MV-4-11 (cell line): ENCODE data around the gene FAM234B.
"Not testable (repeated sequence)": the region's sequence is repeated elsewhere in the genome, so short reads cannot be mapped to it uniquely, and the experiment has no call there.

Source experiments
- DNase-seq: peaks from one replicate; lab custom pipeline; 2025; lab: John Stamatoyannopoulos, UW

The FAM234B gene

DNA sequence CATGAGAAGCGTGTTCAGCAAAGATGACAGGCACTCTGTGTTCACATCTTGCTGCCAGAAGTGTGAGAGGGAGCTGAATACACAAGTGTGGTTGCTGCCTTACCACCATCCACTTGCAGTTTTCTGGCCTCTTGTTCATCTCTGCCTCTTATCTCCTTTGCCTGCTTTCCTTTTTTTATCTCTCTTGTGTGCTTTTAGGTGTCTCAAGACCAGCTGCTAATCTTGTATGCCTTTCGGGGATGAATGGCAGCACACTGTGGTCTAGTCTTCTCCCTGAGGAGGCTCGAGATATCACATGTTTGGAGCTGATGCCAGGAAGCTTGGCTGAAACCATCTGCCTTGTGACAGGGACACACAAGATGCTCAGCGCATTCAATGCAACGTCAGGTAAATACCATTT is 17.2 kb downstream of the FAM234B start:
- DNase-seq: no peak

DNA sequence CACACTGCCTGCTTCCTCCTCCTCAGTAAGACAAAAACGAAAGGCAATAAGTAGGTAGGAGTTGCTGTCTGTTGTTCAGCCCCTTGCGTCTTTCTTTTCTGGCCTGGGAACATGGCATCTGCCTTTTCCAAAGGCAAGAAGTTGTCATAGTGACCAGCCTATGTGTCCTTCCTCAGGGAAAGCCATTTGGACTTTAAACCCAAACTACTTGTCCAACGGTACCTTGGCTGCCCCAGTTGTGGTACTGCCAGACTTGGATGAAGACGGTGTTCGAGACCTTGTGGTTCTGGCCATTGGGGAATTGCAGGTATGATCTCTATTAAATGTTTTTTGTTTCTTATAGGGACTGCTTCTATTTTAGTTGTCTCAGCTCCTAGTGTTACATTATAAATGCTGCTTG is 18.5 kb downstream of the FAM234B start:
- DNase-seq: no peak

DNA sequence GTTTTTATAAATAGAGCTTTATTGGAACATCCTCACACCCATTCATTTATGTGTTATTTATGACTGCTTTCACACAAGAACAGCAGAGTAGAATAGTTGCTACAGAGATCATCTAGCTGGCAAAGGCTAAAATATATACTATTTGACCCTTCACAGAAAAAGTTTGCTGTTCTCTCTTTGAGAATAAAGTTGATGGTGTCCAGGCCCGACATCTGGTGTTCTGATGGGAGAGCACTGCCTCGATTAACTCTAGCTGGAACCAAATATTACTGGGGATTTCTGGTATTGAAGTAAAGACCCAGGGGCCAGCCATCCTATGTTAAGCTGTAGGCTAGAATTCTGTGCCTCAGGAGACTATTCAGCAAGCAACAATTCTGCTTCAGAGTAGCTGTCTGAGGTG is 21.8 kb downstream of the FAM234B start:
- DNase-seq: no peak

DNA sequence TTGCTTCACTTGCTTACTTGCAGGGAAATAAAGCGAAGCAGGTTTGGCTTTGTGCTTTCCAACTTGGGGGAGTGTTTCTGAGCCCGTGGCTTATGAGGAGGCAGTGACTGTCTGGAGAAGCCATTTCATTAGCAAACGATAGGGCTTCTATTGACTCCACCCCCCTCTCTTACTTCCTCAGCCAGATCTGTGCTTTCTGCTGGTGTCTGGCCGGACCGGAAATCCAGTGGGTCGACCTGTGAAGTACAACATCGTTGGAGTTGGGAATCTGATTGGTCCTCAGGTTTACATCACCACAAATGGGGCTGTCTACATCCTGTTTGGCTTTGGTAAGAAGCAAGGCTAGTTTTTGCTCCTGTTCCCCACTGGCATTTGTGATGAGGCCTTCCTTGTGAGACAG is 22.3 kb downstream of the FAM234B start:
- DNase-seq: no peak

DNA sequence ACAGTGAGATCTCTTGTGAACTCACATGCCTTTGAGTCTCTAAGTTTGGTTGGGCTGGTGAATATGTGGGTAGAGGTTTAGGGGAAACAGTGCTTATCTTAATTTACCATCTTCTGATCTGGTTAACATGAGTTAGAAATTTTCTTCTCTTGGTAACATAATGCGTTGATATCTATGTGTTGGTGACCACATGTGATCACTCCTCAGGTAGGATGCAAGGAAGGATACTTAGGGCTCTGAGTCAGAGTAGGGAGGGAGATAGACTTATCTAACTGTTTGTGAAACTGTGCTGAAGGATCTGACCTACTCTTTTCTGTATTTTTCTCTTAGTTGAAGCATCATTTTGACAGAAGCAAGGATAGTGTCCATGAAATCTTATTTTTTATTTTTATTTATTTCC is 23.1 kb downstream of the FAM234B start:
- DNase-seq: no peak

DNA sequence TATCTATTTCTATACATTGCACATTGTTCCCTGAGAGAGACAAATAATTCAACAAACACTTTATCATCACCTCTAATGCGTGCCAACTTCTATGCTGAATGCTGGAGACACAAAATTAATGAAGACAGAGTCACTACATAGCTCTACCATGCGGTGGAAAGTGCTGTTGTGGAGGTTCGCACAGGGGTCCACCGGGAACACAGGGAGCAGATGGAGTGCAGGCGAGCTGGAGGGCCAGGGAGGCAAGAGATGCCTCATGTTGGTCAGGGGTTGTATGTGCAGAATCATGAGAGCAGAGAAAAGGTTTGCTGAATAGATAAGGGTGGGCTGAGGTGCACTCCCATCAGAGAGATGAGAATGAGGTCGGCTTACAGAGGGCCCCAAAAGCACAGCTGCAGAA is 25.2 kb downstream of the FAM234B start:
- no peak for DNase-seq

DNA sequence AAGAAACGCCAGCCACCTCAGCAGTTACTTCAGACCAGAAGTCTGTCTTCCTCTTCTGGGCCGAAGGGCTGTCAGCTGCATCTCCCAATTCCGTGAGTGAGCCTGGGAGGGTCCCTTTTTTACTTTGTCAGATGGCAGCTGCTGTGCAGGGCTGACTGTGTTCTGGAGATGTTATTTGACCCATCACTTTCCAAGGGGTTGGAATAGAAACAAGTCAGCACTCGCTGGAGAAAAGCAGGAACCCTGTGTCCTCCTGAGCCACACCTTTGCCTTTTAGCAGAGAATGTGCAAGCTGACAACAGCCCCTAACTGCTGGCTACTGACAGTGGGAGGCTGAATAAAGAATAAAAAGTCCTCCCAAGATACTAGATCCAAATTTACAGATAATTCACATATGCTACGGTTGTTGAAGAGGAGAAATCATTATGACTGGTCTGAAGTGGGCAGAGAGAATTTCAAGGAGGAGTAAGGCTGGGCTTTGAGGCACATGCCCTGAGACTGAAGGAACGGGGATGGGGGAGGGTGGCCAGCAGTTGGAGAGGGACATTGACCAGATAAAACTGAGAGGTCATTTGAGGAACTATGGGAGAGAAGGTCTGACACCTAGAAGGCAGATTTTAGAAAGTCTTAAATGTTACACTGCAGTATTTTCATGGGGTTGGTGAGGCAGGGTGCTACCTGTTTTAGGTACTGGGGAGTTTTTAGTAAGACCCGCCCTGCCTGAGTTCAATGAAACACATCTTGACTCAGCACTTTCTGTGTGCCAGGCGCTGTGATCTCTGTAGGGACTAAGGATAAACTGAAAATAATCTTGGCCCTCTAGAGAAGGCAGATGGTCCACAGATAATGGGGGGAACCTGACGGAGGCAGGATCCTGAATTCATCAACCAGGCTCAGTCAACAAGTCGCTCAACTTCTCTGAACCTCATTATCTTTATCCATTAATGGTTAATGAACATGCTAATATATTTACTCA is 27.4 kb downstream of the FAM234B start:
- no peak for DNase-seq

DNA sequence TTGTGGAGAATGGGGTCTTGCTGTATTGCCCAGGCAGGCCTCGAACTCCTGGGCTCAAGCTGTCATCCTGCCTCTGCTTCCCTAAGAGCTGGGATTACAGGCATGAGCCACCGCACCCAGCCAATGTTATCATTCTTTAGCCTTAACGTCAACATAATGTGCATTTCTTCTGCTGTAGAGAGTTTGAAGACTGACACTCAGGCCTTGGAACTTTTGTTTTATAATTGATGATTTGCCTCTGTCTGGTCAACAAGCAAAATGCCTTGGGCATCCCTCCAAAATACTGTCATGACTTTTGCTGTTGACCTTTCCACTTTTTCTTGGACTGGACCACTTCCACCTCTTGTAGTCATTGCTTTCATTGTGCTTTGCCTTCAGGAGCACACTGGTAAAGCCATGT is 29.0 kb downstream of the FAM234B start:
- DNase-seq: no peak

DNA sequence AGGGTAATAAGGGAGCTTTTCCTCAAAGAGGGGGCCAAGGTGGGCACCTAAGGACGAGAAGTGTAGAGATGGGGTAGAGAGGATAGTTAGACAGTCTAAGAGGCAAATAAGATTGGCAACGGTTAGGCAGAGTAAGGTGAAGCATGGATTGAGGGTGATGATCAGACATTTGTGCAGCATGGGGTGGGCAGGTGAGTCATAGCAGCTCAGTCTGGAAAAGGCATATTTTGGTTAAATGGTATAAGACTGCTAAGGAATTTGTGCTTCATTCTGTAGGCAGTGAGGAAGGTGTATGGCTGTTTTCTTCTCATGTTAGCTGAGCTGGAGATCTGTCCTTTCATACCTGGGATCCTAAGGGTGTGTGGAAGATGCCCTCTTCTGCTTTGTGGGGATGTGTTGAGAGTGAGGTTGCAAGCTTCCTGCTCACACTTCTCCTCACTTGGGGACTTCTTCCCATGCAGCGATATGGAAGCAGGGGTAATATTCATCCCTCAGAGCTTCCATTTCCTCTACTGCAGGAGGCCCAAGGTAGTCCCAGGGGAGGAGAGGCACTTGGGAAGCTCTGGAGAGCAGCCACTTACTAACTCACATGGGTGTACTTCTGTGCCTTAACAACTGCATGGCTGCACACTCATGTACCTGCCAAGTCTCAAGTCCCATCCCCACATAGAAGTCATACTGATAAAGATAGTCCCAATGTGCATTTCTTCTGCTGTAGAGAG is 30.4 kb downstream of the FAM234B start:
- no peak for DNase-seq

DNA sequence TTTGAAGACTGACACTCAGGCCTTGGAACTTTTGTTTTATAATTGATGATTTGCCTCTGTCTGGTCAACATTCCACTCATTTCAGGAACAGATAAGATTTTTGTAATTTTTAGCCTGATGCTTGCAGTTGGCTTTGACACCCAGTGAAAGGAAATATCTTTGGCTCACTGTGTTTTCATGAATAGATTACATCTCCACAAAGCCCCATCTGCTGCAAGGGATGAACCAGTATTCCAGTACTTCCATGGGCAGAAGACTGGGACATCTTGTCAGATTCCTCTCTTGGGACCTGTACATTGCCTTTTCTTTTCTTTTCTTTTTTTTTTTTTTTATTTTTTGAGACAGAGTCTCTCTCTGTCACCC is 30.9 kb downstream of the FAM234B start:
- DNase-seq: no peak

DNA sequence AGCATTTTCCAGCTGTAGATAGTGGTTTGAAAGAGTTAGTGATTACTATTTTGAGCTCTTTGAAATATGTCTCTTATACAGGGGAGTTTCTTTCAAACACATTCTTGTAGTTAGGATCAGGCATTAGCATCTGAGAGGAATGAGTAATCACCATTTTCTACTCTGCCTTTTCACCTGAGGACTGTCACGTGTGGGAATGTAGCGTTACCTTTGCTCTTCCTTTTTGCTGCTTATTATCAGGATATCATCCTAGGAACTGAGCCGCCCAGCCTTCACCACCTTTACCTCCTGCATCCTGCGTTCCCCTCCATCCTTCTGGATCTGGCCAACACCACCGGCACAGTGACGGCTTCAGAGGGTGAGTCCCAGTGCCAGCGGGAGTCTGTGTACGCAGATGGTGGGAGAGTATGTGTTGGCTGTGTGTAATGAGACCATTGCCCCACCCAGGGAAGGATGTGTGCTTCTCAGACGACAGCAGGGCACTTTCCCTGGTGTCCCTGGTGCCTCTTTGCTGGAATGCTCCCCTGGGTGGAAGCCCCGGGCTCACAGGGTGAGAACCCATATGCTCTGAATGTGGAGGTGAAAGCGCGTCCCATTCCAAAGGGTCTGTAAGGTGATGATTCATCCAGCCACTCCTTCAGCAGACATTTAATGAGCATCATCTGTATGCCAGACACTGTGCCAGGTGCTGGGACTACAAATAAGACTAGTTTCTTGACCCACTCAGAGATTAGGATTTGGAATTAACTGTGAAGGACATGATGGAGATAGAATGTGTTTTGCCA is 31.8 kb downstream of the FAM234B start:
- no peak for DNase-seq

DNA sequence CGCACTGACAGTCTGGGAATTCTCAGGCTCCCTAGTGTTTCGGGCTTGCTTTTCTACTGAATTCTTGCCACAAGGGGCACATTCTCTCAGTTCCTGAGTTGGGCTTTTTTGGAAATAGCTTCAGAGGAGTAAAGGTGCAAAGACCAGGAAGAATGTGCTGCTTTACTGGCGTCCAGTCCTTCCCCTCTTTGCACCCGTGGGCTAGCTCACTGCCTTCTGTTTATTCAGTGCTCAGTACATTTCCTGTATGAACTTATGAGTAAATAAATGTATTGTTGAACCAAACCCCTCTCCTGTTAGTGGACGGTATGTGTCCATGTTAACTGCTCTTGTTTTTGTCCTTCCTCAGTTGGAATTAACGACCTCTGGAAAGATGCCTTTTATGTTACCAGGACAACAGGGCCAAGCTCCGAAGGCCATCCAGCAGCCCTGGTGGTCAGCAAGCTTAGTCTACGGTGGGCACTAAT is 35.3 kb downstream of the FAM234B start:
- DNase-seq: no peak

DNA sequence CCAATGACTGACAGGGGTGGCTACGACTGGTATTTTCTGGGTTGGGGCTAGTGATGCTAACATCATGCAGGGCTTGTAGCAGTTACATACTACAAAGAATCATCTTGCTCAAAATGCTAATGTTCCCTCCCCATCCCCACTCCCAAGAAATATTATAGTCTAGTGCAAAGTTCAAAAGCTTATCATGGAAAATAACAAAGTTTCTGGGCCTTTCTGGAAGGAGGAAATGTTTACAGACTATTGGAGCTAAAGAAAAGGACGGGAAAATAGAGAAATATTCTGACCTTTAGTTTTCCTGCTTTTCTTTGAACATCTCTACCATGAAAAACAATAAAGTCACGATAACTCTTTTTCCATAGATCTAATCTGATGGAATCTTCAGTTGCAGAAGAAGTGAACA is 36.1 kb downstream of the FAM234B start:
- no peak for DNase-seq

DNA sequence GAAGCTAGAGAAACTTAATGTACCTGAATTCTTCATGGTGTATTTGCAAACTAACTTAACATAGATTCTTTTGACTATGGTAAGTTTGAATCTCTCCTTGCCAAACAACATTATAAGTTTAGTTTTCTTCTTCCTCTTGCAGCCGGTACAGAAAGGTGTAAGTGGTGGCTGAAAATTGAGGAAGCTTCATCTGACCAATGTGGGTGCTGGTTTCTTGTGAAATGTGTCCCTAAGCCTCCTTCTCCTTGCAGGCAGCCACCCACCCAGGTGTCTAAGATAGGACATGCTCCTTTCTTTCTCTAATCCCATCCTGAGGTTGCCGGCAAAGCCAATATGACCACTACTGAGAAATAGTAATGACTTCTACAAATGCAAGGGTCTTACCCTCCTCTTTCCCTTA is 38.7 kb downstream of the FAM234B start:
- peak; percentile 46 for DNase-seq

DNA sequence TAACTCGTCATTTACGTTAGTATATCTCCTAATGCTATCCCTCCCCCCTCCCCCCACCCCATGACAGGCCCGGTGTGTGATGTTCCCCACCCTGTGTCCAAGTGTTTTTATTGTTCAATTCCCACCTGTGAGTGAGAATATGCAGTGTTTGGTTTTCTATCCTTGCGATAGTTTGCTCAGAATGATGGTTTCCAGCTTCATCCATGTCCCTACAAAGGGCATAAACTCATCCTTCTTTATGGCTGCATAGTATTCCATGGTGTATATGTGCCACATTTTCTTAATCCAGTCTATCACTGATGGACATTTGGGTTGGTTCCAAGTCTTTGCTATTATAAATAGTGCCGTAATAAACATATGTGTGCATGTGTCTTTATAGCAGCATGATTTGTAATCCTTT is 39.5 kb downstream of the FAM234B start:
- not testable (repeated sequence) for DNase-seq

DNA sequence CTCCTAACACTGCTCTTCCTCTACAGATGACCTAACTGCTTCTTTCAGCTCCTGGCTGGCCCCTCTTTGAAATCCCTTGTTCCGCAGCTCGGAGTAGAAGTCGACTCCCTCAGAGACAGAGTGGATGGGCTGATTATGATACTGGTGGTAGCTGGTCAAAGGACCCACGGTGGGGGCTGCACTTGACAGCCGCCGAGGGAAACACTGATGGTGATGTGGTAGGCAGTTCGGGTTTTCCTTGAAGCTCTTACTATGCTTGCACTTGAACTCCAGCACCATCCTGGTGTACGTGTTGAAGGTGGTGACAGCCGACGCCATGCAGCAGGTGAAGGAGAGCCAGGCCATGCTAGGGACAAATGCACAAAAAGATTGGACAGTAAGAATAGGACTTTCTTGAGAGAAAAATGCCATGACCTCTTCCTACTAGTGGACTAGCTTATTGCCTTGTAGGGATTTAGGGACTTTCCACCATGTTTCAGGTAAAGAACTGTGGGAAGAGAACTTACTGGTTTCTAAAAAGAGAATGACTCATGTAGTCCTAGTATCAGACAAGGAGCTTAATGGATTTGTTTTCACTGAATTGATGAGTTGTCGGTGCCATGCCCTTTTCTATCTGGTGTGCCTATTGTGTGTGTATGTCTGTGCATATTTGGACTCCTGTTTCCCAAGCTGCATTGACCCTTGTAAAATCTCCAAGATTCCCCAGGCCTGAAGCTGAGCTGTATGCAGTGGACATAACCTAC is 40.9 kb downstream of the FAM234B start:
- DNase-seq: no peak

DNA sequence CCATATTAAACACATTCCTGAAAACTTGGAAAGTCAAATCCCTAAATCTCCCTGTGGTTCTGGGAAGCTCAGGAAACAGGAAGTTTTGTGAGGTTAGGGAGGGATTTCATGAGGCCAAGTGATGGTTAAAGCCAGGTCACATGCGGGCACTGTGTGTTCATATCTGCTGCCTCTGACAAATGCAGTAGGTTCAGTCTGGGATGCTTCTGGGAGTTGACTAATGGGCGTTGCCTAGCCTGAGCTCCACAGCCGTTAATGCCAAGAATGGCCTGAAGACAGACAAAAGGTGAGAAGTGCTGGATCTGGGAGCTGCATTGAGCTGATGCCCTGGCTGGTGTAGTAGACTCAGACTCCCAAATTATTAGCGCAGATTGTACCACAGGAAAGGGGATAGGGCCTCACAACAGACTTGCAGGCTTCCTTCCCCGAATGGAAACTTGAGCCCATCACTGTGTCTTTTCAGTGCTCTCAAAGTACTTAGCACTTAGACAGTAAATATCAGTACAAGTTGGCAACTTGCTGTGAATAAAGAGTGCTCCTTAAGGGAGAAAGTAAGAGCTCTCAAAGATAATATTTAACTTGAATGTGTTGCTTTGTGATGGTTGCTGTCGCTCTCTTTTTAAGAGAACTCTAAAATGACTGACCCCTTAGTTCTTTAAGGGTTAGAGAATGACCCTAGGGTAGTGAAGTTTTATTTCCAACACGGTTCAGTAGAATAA is 41.9 kb downstream of the FAM234B start:
- DNase-seq: no peak

DNA sequence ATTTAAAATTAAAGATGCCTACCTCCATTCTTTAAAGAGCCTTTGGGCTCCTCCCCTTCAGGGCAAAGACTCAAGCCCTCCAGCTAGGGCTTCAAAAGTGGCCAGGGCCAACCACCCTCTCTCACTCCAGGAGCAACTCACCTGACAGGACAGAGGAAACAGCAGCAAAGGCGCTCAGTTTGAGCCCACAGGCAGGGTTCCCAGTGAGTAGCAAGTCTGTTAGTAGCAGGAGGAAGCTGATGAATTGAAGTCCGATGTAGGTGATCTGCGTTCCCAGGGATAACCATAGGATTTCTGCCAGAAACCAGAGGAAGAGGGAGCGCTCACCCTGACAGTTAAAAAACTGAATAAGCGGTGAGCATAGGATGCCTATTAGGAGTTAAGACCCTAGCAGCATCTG is 43.6 kb downstream of the FAM234B start:
- no peak for DNase-seq

DNA sequence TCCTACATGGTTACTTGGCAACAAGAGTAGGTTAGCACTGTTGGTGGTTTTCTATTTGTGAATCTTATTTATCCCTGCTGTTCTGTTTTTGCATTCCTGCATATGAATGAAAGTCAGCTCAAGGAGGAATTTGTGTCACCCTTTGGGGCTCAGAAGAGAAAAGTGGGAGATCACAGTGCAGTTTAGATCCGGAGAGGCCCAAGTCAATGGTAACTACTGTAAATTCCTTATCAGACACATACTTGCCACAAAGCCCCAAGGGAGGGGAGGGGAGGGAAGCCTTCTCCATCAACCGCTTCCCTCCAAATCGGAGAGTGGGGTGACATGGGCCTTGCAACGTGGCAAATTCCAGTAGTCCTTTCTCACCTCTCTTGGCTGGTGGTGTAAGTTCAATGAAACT is 44.3 kb downstream of the FAM234B start:
- no peak for DNase-seq

DNA sequence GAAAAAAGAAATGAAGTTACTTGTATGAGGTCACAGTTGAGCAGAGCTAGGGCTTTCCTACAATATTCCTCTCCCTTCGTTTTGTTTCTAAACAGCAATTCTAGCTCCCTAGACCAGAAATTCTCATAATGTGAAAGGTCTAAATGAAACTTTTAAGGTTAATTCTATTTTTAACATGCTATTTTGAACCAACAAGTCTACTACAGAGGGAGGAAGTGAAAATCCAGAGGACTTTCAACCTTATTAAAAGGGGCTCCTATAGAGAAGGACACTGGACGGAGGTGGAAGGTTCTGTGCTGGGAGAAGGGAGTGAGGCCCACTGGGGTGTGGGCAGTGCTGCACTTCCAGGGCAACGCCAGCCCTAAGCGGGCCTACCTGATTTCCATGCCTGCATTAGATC is 45.9 kb downstream of the FAM234B start:
- DNase-seq: peak; percentile 52

DNA sequence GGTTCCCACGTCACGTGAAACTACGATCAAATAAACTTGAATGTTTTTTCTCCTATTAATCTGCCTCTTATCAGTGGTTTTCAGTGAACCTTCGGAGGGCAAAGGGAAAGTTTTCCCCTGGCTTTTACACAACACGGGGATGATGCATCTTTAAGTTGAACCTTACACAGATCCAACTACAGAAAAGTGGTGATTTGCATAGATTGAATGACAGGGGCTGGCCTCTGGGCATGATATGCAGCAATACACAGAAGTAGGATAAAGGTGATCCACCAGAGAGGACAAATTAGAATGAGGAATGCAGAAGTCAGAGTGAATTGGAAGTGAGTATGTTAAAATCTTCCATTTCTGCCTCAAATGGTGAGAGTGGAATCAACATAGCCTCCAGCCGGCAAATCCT is 47.7 kb downstream of the FAM234B start:
- DNase-seq: no peak
